CD4-positive, alpha-beta T cell treated with Interleukin-15 for 1 hour (primary cell): ENCODE data around the gene SLC66A3.
"Not testable (repeated sequence)": the region's sequence is repeated elsewhere in the genome, so short reads cannot be mapped to it uniquely, and the experiment has no call there.

Source experiments
- DNase-seq: peaks from one replicate; pipeline ENCODE4 v3.0.0-alpha.2; 2020

Gene SLC66A3

GRCh38 chr2:11165046-11165445 lies 9.8 kb downstream of the SLC66A3 start:
- not testable (repeated sequence) for DNase-seq

GRCh38 chr2:11166476-11166875 lies 11.2 kb downstream of the SLC66A3 start:
- no peak for DNase-seq

- no peak for DNase-seq
Observed at GRCh38 chr2:11168488-11168887, 13.2 kb downstream of the SLC66A3 start.

- no peak for DNase-seq
Observed at GRCh38 chr2:11169333-11169732, 14.1 kb downstream of the SLC66A3 start.

- DNase-seq: no peak
Observed at GRCh38 chr2:11174222-11174621, 19.0 kb downstream of the SLC66A3 start.

DNA sequence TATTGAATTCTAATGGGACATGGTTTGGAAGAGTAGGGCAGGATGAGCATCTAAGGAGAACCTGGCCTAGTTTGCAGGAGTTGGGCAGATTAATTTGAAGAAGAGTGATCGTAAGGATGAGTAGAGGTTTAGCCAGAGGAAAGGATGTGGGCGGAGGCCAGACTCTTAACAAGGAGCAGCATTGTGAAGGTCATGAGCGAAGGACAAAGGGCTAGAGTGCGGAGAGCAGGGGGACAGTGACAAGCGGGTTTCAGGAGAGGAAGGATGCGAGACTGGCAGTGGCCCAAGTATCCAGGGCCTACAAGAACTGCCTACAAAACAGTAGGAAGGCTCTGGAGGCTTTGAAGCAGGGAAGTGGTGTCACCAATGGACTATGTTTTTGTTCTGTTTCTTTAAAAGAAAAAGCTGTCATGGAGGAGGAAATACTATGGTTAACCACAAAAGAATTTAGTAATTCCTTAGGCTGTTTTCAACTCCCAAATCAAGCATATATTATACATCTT lies 20.1 kb downstream of the SLC66A3 start:
- DNase-seq: no peak

- no peak for DNase-seq
Observed at GRCh38 chr2:11177871-11178690, 22.8 kb downstream of the SLC66A3 start.

DNA sequence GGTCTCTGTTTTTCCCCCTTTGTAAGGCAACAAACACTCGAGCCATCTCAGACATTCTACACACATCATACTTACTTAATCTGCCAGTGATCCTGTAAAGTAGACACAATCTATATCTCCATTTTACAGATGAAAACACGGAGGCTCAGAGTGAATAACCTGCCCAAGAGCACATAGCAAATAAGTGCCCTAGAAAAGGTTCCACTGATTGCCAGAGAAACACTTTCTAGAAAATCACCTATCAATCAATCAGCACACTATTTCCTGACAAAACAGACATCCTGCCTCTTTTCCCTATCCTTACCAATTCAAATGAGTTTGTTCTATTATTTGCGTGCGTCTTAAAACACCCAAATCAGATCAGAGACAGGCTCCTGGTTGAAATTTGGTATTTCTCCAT lies 23.9 kb downstream of the SLC66A3 start:
- no peak for DNase-seq

DNA sequence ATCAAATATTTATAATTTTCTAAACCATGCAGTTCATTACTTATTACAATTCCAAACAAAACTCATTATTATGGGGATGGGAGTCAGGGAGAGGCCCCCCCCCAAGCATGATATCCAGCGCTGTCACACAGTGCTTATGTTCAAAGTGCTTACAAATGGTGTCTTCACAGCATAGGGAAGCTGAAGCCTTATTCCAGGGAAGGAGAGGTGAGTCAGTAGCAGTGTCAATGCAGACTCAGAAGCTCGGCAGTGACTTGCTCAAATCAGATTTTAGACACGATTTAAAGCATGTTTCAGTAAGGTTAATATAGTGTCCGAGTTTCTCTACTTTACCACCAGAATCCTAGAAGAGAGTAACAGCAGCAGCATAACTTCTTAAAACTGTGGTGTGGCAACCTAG lies 24.6 kb downstream of the SLC66A3 start:
- no peak for DNase-seq

DNA sequence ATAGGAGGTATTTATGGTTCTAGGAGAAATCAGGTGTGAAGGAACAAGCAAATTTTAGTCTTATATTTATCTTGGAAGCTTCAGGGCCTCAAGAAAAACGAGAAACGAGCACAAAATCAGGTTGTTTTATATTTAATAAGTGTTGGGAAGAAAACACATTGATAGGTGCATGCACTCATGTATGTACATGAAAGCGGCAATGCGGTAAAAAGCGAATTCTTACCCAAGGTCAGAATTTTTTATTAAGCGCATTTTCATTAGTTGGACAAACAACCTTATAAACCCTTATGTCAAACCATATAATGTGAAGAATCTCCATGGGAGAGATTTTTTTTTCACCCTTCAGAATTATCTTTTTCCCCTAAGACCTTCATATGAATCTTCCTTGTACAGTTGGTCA lies 25.4 kb downstream of the SLC66A3 start:
- no peak for DNase-seq

- DNase-seq: no peak
Observed at GRCh38 chr2:11182951-11183350, 27.7 kb downstream of the SLC66A3 start.

DNA sequence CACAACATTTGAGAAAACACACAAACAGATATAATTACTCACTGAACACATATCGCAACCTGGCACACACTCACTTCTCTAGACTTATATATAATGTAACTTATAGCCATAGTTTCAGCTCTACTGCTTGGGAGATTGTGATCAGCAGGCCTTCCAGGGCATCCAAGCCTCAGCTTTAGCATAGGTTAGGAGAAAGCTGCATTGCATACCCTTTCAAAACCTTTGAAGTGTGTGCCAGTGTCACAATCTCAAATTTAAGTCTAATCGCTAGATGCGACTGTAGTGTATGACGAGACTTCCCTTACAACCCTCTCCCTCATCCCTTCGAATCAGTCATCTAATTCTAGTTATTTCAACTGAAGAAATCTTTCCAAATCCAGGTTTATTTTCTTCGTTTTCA lies 30.9 kb downstream of the SLC66A3 start:
- no peak for DNase-seq

DNA sequence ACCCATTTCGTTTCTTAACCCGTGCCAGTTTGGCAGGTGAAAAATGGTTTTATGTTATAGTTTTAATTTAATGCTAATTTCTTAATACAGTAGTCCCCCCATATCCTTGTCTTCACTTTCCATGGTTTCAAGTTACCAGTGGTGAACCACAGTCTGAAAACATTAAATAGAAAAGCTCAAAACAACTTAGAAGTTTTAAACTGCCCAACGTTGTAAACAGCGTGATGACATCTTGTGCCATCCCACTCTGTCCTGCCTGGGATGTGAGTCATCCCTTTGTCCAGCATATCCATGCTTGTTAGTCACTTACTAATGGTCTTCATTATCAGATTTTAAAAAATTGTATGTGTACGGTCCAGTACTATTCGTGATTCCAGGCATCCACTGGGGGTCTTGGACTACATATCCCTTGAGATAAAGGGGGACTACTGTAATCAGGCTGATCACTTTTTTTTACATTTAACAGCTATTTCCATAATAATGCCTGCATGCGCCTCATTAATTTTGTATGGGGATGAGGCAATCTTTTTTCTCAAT lies 31.9 kb downstream of the SLC66A3 start:
- DNase-seq: no peak

DNA sequence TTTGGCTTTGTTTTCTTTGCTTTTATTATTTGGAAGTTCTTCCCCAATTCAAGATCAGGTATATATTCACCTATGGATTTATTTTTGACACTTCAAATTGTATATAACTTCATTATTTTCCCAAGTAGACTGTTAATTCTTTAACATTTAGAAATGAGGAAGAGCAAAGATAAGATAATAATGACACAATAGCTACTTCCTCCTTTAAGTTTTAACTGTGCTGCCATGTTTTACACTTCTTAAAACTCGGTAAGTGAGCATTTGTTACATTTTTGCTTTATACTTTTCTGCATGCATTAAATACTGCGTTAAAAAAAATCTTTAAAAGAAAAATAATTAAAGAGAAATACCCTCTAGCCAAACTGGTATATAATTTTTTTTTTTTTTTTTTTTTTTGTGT lies 32.5 kb downstream of the SLC66A3 start:
- no peak for DNase-seq

- DNase-seq: no peak
Observed at GRCh38 chr2:11196246-11196645, 41.0 kb downstream of the SLC66A3 start.

GRCh38 chr2:11200651-11201050 lies 45.4 kb downstream of the SLC66A3 start:
- DNase-seq: no peak

GRCh38 chr2:11201969-11202368 lies 46.7 kb downstream of the SLC66A3 start:
- no peak for DNase-seq

GRCh38 chr2:11203480-11203879 lies 48.2 kb downstream of the SLC66A3 start:
- DNase-seq: no peak

DNA sequence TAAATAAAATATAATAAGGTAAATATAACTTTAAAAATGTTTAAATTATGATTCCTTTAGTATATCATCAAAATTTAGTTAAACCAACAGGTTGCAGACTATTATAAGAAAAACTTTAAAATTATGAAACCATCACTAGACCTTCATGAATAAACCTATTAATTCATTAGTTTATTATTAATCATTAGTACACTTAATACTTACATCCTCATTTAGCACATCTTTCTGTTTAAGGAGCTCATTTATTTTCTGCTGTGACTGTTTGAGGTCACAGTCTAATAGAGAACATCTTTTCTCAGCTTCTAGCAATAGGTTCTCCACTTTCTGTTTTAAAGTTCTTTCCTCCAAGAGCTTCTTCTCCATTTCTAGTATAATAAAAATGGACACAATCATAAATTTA lies 52.8 kb downstream of the SLC66A3 start:
- DNase-seq: no peak

DNA sequence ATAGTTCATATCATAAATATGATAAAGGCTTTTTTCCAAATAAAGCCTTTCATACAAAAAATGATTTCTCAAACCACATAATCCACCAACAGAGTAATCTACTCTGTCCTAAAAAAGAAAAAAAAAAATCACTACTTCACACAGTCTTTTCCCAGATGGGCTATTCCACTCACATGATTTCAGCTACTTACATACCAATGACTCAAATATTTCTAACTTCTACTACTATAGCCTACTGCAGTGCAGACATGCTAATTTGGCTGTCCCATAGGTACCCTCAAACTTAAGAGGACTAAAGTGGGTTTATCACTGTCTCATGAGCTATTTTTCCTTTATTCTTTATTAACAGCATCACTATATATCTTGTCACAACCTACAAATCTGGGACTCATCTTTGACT lies 57.4 kb downstream of the SLC66A3 start:
- DNase-seq: no peak

DNA sequence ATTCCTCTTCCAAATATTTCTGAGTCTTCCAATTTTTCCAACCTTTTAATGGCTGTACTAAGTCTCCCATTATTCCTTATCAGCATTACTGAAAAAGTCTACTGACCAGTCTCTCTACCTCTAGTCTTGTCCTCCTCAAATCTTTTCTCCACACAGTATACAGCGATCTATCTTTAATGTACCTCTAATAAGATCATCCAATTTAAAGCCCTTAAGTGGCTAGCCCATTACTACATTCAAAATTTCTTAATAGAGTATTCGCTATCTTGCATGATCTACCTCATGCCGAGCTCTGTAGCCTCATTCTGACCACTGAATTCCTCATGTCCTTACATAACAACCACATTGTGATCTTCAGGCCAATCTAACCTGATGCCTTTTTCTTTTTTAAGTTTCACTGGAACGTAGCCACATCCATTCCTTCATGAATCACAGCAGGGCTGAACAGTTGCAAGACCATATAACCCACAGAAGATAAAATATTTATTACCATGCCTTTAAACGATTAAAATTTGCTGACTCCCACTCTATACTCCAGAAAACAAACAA lies 57.9 kb downstream of the SLC66A3 start:
- DNase-seq: no peak

- DNase-seq: no peak
Observed at GRCh38 chr2:11213975-11214374, 58.7 kb downstream of the SLC66A3 start.

- no peak for DNase-seq
Observed at GRCh38 chr2:11214770-11215169, 59.5 kb downstream of the SLC66A3 start.

DNA sequence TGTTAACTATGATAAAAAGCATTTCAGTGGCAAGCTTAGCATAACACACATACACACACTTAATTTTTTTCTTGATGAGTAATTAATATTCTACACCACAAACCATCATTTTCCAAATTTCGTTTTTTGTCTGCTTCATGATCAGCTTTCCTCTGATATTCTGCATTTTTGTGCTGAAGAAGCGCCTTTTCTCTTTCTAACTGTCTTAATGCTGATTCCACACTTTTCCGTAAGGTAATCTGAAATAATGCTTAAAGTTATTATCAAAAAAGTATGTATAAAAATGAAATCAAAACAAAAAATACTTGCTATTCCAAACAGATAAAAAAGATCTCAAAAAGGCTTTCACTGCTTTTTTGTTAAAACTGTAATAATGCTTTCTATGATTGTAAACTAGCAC lies 60.1 kb downstream of the SLC66A3 start:
- DNase-seq: no peak
